WTC11 (cell line): ENCODE data around the gene ENTPD8. TPM values are rescaled to one million over a fixed set of nuclear protein-coding genes. Genes with fewer than 3 reads are reported as not detected.
A peak's percentile ranks its signal among the peaks of the same experiment; 100 is the strongest.
"Not testable (repeated sequence)": the region's sequence is repeated elsewhere in the genome, so short reads cannot be mapped to it uniquely, and the experiment has no call there.

ENCODE experiments used
- ATAC-seq: fragments of 200-7000 bp; cut with Tn5 transposase; 2 replicates; pipeline ENCODE4 v1.10.0; 2021; ENCODE audit warnings: mild to moderate bottlenecking, moderate library complexity
- CTCF ChIA-PET: fragments of 300-600 bp; sonication (Branson Sonifier 250); formaldehyde crosslinking; loops from one replicate; lab custom pipeline; 2021; ENCODE audit warnings: antibody characterized with exemption; lab: Charles Lee
- POLR2A ChIA-PET: fragments of 350-600 bp; sonication (Branson Sonifier 250); formaldehyde crosslinking; loops from one replicate; lab custom pipeline; 2021; ENCODE audit warnings: antibody characterized with exemption; lab: Charles Lee
- DNase-seq: peaks from one replicate; pipeline ENCODE4 v3.0.0; 2021; ENCODE audit warnings: low spot score
- H3K27ac Mint-ChIP-seq: 2 replicates; pipeline ENCODE4 v1.8.0; 2021; ENCODE audit warnings: mixed read lengths
- H3K27me3 Mint-ChIP-seq: 2 replicates; pipeline ENCODE4 v1.8.0; 2021; ENCODE audit warnings: low read depth, mild to moderate bottlenecking, moderate library complexity, mixed read lengths
- H3K36me3 Mint-ChIP-seq: 2 replicates; pipeline ENCODE4 v1.8.0; 2021; ENCODE audit warnings: mixed read lengths
- H3K4me1 Mint-ChIP-seq: 2 replicates; pipeline ENCODE4 v1.8.0; 2022; ENCODE audit warnings: mixed read lengths
- H3K4me3 Mint-ChIP-seq: 2 replicates; pipeline ENCODE4 v1.8.0; 2021; ENCODE audit warnings: mild to moderate bottlenecking, moderate library complexity, mixed read lengths
- H3K9me3 Mint-ChIP-seq: 2 replicates; pipeline ENCODE4 v1.8.0; 2021; ENCODE audit warnings: mixed read lengths
- CREM ChIP-seq: sonication (generic); formaldehyde crosslinking; IDR thresholded peaks from 2 replicates; pipeline ENCODE4 v1.8.1; 2022; ENCODE audit warnings: mild to moderate bottlenecking, missing genetic modification reagents, moderate library complexity
- IRF2 ChIP-seq: sonication (generic); formaldehyde crosslinking; IDR thresholded peaks from 2 replicates; pipeline ENCODE4 v1.8.0; 2022; ENCODE audit warnings: low read depth, missing genetic modification reagents, borderline replicate concordance
- JUN ChIP-seq: sonication (generic); formaldehyde crosslinking; IDR thresholded peaks from 2 replicates; pipeline ENCODE4 v1.8.0; 2023; ENCODE audit warnings: mild to moderate bottlenecking, missing genetic modification reagents
- MXD4 ChIP-seq: fragments of 250-450 bp; sonication (Bioruptor Pico); IDR thresholded peaks from 2 replicates; pipeline ENCODE4 v1.8.0; 2021; ENCODE audit warnings: mild to moderate bottlenecking, moderate library complexity, borderline replicate concordance
- TEAD4 ChIP-seq: sonication (generic); formaldehyde crosslinking; IDR thresholded peaks from 2 replicates; pipeline ENCODE4 v1.8.0; 2022; ENCODE audit warnings: mild to moderate bottlenecking, missing genetic modification reagents
- ZNF263 ChIP-seq: sonication (generic); formaldehyde crosslinking; IDR thresholded peaks from 2 replicates; pipeline ENCODE4 v1.8.1; 2022; ENCODE audit warnings: low read depth, mild to moderate bottlenecking, moderate library complexity, missing genetic modification reagents
- ZNF423 ChIP-seq: fragments of 250-450 bp; sonication (Bioruptor Pico); IDR thresholded peaks from 2 replicates; pipeline ENCODE4 v2.1.2; 2022; ENCODE audit warnings: mild to moderate bottlenecking, moderate library complexity
- total RNA-seq: library from RNA; stranded (reverse); gene quantifications from 3 replicates; pipeline ENCODE4 v1.2.3, GENCODE V29; 2021
- TF ChIP-seq, protein P1 (sequence below): sonication (generic); formaldehyde crosslinking; IDR thresholded peaks from 2 replicates; pipeline ENCODE4 v1.8.1; 2023; ENCODE audit warnings: mild to moderate bottlenecking, missing genetic modification reagents
- TF ChIP-seq, protein P2 (sequence below): sonication (generic); formaldehyde crosslinking; IDR thresholded peaks from 2 replicates; pipeline ENCODE4 v1.8.1; 2023; ENCODE audit warnings: mild to moderate bottlenecking, missing genetic modification reagents, moderate library complexity
- TF ChIP-seq, protein P3 (sequence below): sonication (generic); formaldehyde crosslinking; IDR thresholded peaks from 2 replicates; pipeline ENCODE4 v1.8.0; 2023; ENCODE audit warnings: missing genetic modification reagents, mild to moderate bottlenecking, borderline replicate concordance
- TF ChIP-seq, protein P4 (sequence below): fragments of 250-450 bp; sonication (Bioruptor Pico); IDR thresholded peaks from 2 replicates; pipeline ENCODE4 v1.9.0; 2021; ENCODE audit warnings: moderate library complexity, mild to moderate bottlenecking, inconsistent platforms, borderline replicate concordance
- TF ChIP-seq, protein P5 (sequence below): sonication (generic); formaldehyde crosslinking; IDR thresholded peaks from 2 replicates; pipeline ENCODE4 v1.8.1; 2023; ENCODE audit warnings: mild to moderate bottlenecking, missing genetic modification reagents, borderline replicate concordance

ENTPD8 gene
- total RNA-seq, 1 experiment from 2014 or later, result 2.3 TPM

DNA sequence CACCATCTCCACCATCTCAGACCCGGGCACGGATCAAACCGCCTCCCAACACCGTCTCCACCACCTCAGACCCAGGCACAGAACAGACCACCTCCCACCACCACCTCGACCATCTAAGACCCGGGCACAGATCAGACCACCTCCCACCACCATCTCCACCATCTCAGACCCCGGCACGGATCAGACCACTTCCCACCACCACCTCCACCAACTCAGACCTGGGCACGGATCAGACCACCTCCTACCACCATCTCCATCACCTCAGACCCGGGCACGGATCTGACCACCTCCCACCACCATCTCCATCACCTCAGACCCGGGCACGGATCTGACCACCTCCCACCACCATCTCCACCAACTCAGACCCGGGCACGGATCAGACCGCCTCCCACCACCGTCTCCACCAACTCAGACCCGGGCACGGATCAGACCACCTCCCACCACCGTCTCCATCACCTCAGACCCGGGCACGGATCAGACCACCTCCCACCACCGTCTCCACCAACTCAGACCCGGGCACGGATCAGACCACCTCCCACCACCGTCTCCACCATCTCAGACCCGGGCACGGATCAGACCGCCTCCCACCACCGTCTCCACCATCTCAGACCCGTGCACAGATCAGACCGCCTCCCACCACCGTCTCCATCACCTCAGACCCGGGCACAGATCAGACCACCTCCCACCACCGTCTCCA, 25.4 kb upstream of the ENTPD8 start:
- 0 out of 2 replicates have a peak overlapping the region, but pooled peaks have one; percentile 25 for H3K27ac Mint-ChIP-seq
- ATAC-seq, POLR2A ChIA-PET, H3K9me3 Mint-ChIP-seq, H3K4me1 Mint-ChIP-seq, DNase-seq, H3K27me3 Mint-ChIP-seq, H3K36me3 Mint-ChIP-seq, CTCF ChIA-PET, H3K4me3 Mint-ChIP-seq: not testable (repeated sequence)

DNA sequence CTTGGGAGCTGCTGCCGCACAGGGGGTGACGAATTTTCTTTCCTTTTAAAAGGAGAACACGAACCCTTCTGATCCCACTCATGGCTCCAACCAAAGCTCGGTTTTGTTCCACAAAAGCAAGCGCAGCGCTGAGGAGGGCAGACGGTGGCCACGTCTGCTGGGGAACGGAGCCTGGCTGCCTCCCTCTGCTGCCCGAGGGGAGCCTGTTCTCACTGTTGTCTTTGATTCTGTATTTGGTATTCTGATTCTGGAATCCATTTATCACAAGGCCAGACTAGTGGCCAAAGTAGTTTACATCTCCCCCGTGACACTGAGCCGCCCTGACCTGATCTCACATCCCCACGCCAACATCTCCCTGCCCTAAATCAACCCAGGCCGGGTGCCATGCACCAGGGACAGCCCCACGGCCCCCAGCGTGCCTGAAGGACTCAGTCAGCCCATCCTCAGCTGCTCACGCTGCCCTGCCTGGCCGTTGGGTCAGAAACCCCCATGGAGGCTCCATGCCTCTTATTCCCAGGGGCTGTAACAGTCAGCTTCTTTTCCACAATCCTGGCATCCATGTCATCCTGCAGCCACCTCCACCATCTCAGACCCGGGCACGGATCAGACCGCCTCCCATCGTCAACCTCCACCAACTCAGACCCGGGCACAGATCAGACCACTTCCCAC, 24.7 kb upstream of the ENTPD8 start:
- Mint-ChIP-seq H3K9me3 (no peaks in the 10 kb centered on the region), H3K36me3 (no peaks in the 10 kb centered on the region), H3K4me3 (no peak overlapping the region), H3K27ac (peak overlapping the region; percentile 46; the same call in 1 of the 2 replicates), H3K4me1 (no peaks in the 10 kb centered on the region), H3K27me3 (no peaks in the 10 kb centered on the region)
- TF ChIP-seq IRF2 (CRISPR knock-in tag), result no peak
- no peak for TF ChIP-seq ZNF423 (CRISPR knock-in tag)
- TF ChIP-seq, protein P1, sequence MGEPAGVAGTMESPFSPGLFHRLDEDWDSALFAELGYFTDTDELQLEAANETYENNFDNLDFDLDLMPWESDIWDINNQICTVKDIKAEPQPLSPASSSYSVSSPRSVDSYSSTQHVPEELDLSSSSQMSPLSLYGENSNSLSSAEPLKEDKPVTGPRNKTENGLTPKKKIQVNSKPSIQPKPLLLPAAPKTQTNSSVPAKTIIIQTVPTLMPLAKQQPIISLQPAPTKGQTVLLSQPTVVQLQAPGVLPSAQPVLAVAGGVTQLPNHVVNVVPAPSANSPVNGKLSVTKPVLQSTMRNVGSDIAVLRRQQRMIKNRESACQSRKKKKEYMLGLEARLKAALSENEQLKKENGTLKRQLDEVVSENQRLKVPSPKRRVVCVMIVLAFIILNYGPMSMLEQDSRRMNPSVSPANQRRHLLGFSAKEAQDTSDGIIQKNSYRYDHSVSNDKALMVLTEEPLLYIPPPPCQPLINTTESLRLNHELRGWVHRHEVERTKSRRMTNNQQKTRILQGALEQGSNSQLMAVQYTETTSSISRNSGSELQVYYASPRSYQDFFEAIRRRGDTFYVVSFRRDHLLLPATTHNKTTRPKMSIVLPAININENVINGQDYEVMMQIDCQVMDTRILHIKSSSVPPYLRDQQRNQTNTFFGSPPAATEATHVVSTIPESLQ (CRISPR knock-in tag), result no peak
- ChIA-PET CTCF (no interaction called here), POLR2A (no interaction called here)
- ATAC-seq (no peak), DNase-seq (no peak)

DNA sequence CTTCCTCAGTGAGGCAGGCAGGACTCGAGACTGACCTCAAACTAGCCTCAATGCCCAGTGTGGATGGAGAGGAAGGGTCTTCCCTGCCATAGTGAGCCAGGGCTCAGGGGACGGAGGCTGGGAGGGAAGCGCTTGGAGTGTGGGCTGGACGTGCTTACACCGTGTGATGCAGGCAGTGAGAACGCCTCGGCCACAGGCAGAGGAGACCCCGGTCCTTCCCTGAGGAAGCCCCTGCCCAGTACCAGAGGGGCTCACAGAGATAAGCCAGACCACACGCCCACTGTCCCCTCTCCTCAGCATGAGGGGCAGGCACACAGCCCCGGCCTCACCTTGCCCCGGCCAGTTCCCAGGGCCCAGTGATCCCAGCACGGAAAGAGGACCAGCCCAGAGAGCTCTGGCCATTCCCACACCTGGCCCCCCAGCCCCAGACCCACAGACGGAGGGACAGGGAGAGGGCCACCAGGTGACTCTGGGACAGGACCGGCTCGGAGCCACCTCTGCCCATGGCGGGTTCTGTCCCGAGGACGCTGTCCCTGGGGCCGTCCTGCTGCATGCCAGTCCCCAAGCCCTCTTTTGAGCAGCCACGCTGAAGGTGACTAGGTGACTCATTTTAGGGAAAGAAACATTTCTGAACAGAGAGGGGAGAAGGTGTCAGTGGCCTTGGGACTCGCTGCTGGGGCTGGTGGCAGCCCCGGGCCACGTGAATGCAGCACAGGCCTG, 24.0 kb upstream of the ENTPD8 start:
- ATAC-seq, result no peak
- POLR2A ChIA-PET, result no interaction called here
- TF ChIP-seq TEAD4 (no peak), ZNF263 (CRISPR knock-in tag) (no peak), MXD4 (no peak), JUN (CRISPR knock-in tag) (no peak), CREM (CRISPR knock-in tag) (no peak)
- TF ChIP-seq, protein P2, sequence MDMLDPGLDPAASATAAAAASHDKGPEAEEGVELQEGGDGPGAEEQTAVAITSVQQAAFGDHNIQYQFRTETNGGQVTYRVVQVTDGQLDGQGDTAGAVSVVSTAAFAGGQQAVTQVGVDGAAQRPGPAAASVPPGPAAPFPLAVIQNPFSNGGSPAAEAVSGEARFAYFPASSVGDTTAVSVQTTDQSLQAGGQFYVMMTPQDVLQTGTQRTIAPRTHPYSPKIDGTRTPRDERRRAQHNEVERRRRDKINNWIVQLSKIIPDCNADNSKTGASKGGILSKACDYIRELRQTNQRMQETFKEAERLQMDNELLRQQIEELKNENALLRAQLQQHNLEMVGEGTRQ (CRISPR knock-in tag), result no peak
- TF ChIP-seq, protein P3, sequence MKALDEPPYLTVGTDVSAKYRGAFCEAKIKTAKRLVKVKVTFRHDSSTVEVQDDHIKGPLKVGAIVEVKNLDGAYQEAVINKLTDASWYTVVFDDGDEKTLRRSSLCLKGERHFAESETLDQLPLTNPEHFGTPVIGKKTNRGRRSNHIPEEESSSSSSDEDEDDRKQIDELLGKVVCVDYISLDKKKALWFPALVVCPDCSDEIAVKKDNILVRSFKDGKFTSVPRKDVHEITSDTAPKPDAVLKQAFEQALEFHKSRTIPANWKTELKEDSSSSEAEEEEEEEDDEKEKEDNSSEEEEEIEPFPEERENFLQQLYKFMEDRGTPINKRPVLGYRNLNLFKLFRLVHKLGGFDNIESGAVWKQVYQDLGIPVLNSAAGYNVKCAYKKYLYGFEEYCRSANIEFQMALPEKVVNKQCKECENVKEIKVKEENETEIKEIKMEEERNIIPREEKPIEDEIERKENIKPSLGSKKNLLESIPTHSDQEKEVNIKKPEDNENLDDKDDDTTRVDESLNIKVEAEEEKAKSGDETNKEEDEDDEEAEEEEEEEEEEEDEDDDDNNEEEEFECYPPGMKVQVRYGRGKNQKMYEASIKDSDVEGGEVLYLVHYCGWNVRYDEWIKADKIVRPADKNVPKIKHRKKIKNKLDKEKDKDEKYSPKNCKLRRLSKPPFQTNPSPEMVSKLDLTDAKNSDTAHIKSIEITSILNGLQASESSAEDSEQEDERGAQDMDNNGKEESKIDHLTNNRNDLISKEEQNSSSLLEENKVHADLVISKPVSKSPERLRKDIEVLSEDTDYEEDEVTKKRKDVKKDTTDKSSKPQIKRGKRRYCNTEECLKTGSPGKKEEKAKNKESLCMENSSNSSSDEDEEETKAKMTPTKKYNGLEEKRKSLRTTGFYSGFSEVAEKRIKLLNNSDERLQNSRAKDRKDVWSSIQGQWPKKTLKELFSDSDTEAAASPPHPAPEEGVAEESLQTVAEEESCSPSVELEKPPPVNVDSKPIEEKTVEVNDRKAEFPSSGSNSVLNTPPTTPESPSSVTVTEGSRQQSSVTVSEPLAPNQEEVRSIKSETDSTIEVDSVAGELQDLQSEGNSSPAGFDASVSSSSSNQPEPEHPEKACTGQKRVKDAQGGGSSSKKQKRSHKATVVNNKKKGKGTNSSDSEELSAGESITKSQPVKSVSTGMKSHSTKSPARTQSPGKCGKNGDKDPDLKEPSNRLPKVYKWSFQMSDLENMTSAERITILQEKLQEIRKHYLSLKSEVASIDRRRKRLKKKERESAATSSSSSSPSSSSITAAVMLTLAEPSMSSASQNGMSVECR (CRISPR knock-in tag), result no peak
- TF ChIP-seq, protein P1 (CRISPR knock-in tag), result no peak
- TF ChIP-seq, protein P4, sequence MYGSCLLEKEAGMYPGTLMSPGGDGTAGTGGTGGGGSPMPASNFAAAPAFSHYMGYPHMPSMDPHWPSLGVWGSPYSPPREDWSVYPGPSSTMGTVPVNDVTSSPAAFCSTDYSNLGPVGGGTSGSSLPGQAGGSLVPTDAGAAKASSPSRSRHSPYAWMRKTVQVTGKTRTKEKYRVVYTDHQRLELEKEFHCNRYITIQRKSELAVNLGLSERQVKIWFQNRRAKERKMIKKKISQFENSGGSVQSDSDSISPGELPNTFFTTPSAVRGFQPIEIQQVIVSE (CRISPR knock-in tag), result no peak
- TF ChIP-seq, protein P5, sequence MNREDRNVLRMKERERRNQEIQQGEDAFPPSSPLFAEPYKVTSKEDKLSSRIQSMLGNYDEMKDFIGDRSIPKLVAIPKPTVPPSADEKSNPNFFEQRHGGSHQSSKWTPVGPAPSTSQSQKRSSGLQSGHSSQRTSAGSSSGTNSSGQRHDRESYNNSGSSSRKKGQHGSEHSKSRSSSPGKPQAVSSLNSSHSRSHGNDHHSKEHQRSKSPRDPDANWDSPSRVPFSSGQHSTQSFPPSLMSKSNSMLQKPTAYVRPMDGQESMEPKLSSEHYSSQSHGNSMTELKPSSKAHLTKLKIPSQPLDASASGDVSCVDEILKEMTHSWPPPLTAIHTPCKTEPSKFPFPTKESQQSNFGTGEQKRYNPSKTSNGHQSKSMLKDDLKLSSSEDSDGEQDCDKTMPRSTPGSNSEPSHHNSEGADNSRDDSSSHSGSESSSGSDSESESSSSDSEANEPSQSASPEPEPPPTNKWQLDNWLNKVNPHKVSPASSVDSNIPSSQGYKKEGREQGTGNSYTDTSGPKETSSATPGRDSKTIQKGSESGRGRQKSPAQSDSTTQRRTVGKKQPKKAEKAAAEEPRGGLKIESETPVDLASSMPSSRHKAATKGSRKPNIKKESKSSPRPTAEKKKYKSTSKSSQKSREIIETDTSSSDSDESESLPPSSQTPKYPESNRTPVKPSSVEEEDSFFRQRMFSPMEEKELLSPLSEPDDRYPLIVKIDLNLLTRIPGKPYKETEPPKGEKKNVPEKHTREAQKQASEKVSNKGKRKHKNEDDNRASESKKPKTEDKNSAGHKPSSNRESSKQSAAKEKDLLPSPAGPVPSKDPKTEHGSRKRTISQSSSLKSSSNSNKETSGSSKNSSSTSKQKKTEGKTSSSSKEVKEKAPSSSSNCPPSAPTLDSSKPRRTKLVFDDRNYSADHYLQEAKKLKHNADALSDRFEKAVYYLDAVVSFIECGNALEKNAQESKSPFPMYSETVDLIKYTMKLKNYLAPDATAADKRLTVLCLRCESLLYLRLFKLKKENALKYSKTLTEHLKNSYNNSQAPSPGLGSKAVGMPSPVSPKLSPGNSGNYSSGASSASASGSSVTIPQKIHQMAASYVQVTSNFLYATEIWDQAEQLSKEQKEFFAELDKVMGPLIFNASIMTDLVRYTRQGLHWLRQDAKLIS, result no peak

More for the DNA sequence above, 24.0 kb upstream of the ENTPD8 start:
- Mint-ChIP-seq H3K27ac (no peak overlapping the region), H3K9me3 (no peaks in the 10 kb centered on the region), H3K4me3 (no peak overlapping the region), H3K27me3 (no peaks in the 10 kb centered on the region), H3K36me3 (no peaks in the 10 kb centered on the region), H3K4me1 (no peaks in the 10 kb centered on the region)
- CTCF ChIA-PET, result no interaction called here
- DNase-seq, result no peak
